HepG2 (cell line): ENCODE results near the gene TMEM59. TPM values are rescaled to one million over a fixed set of nuclear protein-coding genes. Genes with fewer than 3 reads are reported as not detected.

Source experiments
- ATAC-seq: fragments of 200-7000 bp; cut with Tn5 transposase; 3 replicates; pipeline ENCODE4 v1.9.1; 2020; ENCODE audit warnings: mild to moderate bottlenecking, moderate library complexity
- BruUV-seq: library from RNA; stranded (reverse); fragments of 400-500 nt; replicated peaks from 2 replicates; lab custom pipeline; 2021; lab: Mats Ljungman, UMichigan
- CTCF ChIA-PET: fragments of 300-600 bp; formaldehyde crosslinking; extraction: SDS; loops from one replicate; lab custom pipeline; 2021; ENCODE audit warnings: low total read pairs, inconsistent platforms, low intra/inter-chr PET ratio; lab: Yijun Ruan, JAX
- POLR2A ChIA-PET: fragments of 350-600 bp; sonication (Branson Sonifier 250); formaldehyde crosslinking; loops from one replicate; lab custom pipeline; 2020; ENCODE audit warnings: antibody characterized with exemption, inconsistent platforms; lab: Yijun Ruan, JAX
- DNase-seq: peaks from one replicate; pipeline ENCODE4 v3.0.0-alpha.2; 2015; ENCODE audit warnings: low spot score
- FAIRE-seq: peaks from 3 replicates; lab custom pipeline; 2011; peaks lifted over from hg19 to GRCh38; lab: Jason Lieb, UNC
- H2AFZ ChIP-seq: one replicate; pipeline ENCODE4 v1.6.1; 2011; ENCODE audit warnings: low read length, inconsistent platforms
- H3K27ac ChIP-seq: fragments of 300-600 bp; 3 replicates; pipeline ENCODE4 v1.8.0; 2011; ENCODE audit warnings: mixed run types, mild to moderate bottlenecking, mixed read lengths, low read length, inconsistent platforms; ENCODE audit not compliant: insufficient read depth; ENCODE audit errors: extremely low read length
- H3K27me3 ChIP-seq, 2 experiments: fragments of 200-600 bp in 1 of 2; 2 replicates in 1 of 2; 3 replicates in 1 of 2; pipeline versions ENCODE4 v1.6.0 to v1.8.0; 2011; ENCODE audit warnings: low read length in 2 of 2, mild to moderate bottlenecking in 2 of 2, moderate library complexity in 2 of 2, inconsistent platforms in 1 of 2; ENCODE audit not compliant: insufficient read depth in 2 of 2, control insufficient read depth in 1 of 2
- H3K36me3 ChIP-seq, 2 experiments: fragments of 200-600 bp in 1 of 2; replicated peaks in 1 of 2; 2 replicates in 1 of 2; 3 replicates in 1 of 2; pipeline versions ENCODE4 v1.5.1 to v1.8.0; 2011; ENCODE audit warnings: low read length in 2 of 2, inconsistent platforms in 1 of 2; ENCODE audit not compliant: insufficient read depth in 2 of 2, control insufficient read depth in 1 of 2
- H3K4me1 ChIP-seq: 2 replicates; pipeline ENCODE4 v1.5.1; 2012; ENCODE audit warnings: low read length, inconsistent platforms; ENCODE audit not compliant: insufficient read depth
- H3K4me2 ChIP-seq: 2 replicates; pipeline ENCODE4 v1.6.0; 2011; ENCODE audit warnings: low read depth, low read length, inconsistent platforms
- H3K4me3 ChIP-seq, 3 experiments: fragments of 200-600 bp in 1 of 3; sonication (generic), shearing (Covaris generic) in 1 of 3; replicated peaks in 1 of 3; 2 replicates each; pipeline ENCODE4 v1.5.1; 2011 to 2016; ENCODE audit warnings: low read length in 3 of 3, inconsistent platforms in 2 of 3, low read depth in 2 of 3, mild to moderate bottlenecking in 2 of 3, control low read depth in 1 of 3, mixed read lengths in 1 of 3; ENCODE audit not compliant: insufficient read depth in 1 of 3
- H3K79me2 ChIP-seq: one replicate; pipeline ENCODE4 v1.6.1; 2011; ENCODE audit warnings: low read length, inconsistent platforms; ENCODE audit not compliant: insufficient read depth
- H3K9ac ChIP-seq: 2 replicates; pipeline ENCODE4 v1.6.0; 2011; ENCODE audit warnings: mild to moderate bottlenecking, low read depth, low read length, inconsistent platforms; ENCODE audit not compliant: insufficient read depth
- H3K9me3 ChIP-seq: 2 replicates; pipeline ENCODE4 v1.5.1; 2012; ENCODE audit warnings: mild to moderate bottlenecking, low read length
- H4K20me1 ChIP-seq: 2 replicates; pipeline ENCODE4 v1.6.0; 2011; ENCODE audit warnings: inconsistent platforms, mild to moderate bottlenecking, low read length, moderate library complexity; ENCODE audit not compliant: insufficient read depth
- GABPA ChIP-seq, 2 experiments: IDR thresholded peaks; 2 replicates each; pipeline ENCODE4 v1.6.1; 2011 to 2016; ENCODE audit warnings: low read depth in 2 of 2, low read length in 1 of 2, missing biosample characterization in 1 of 2, missing genetic modification characterization in 1 of 2
- HNF4G ChIP-seq, 2 experiments: sonication (generic) in 1 of 2; formaldehyde crosslinking in 1 of 2; IDR thresholded peaks; 2 replicates each; pipeline versions ENCODE4 v1.4.0 to v1.6.1; 2011 to 2020; ENCODE audit warnings: borderline replicate concordance in 2 of 2, low read depth in 2 of 2, mild to moderate bottlenecking in 2 of 2, low read length in 1 of 2, missing genetic modification reagents in 1 of 2, moderate library complexity in 1 of 2
- KLF11 ChIP-seq: IDR thresholded peaks from 2 replicates; pipeline ENCODE4 v1.6.1; 2016; ENCODE audit warnings: missing compliant biosample characterization
- MTA1 ChIP-seq: sonication (generic); formaldehyde crosslinking; IDR thresholded peaks from 2 replicates; pipeline ENCODE4 v1.4.0; 2020; ENCODE audit warnings: missing genetic modification reagents, mild to moderate bottlenecking, borderline replicate concordance
- TOE1 ChIP-seq: sonication (generic); formaldehyde crosslinking; IDR thresholded peaks from 2 replicates; pipeline ENCODE4 v1.4.0; 2020; ENCODE audit warnings: mild to moderate bottlenecking, missing genetic modification reagents
- ZBTB33 ChIP-seq: sonication (generic); formaldehyde crosslinking; IDR thresholded peaks from 2 replicates; pipeline ENCODE4 v1.4.0; 2020; ENCODE audit warnings: missing genetic modification reagents
- ZNF572 ChIP-seq: sonication (generic); formaldehyde crosslinking; IDR thresholded peaks from 2 replicates; pipeline ENCODE4 v1.5.1; 2020; ENCODE audit warnings: mild to moderate bottlenecking, missing genetic modification reagents
- ZNF691 ChIP-seq: sonication (generic); formaldehyde crosslinking; IDR thresholded peaks from 2 replicates; pipeline ENCODE4 v1.4.0; 2020; ENCODE audit warnings: missing genetic modification reagents, low read depth, mild to moderate bottlenecking, borderline replicate concordance
- ZNF747 ChIP-seq: sonication (generic); formaldehyde crosslinking; IDR thresholded peaks from 2 replicates; pipeline ENCODE4 v1.8.1; 2023; ENCODE audit warnings: missing genetic modification reagents, mild to moderate bottlenecking, borderline replicate concordance
- WGBS: methylation state at CpG from one replicate; pipeline ENCODE4 v1.1.6; 2017; ENCODE audit warnings: low lambda C conversion rate; 5-methylcytosine and 5-hydroxymethylcytosine counted together
- in situ Hi-C: cut with HindIII; loops from 2 replicates; pipeline ENCODE4 v1.10.0; 2017; ENCODE audit warnings: low pct_unique_long_range_greater_than_20kb; ENCODE audit not compliant: extremely low pct_ligation_motif_present
- intact Hi-C: fragments of 100-400 bp; cut with micrococcal nuclease; formaldehyde crosslinking; loops from one replicate; pipeline ENCODE4 v1.10.0; 2022; ENCODE audit not compliant: unreplicated experiment
- polyA plus RNA-seq, 8 experiments: library from polyadenylated mRNA; depleted of rRNA in 3 of 8; stranded (reverse) in 7 of 8; unstranded in 1 of 8; fragments of >200 nt; fragmentation: Illumina TruSeq in 4 of 8; extraction: Trizol in 4 of 8; gene quantifications; 2 replicates each; pipeline versions ENCODE4 v1.2.1 to v1.2.3, GENCODE V29; 2011 to 2016; ENCODE audit warnings: low read depth in 4 of 8, missing spikeins in 1 of 8, mixed read lengths in 1 of 8; ENCODE audit not compliant: insufficient read depth in 1 of 8
- total RNA-seq, 5 experiments: library from RNA; depleted of rRNA; stranded (reverse); fragments of >200 nt; fragmentation: Illumina TruSeq; extraction: Trizol; gene quantifications; 2 replicates each; pipeline ENCODE4 v1.2.3, GENCODE V29; 2016; ENCODE audit warnings: low read depth in 1 of 5
- TF ChIP-seq, protein P1 (sequence below): IDR thresholded peaks from 2 replicates; pipeline ENCODE4 v1.6.1; 2012; ENCODE audit warnings: low read length, improper control_type of control experiment
- TF ChIP-seq, protein P2 (sequence below): sonication (generic); formaldehyde crosslinking; IDR thresholded peaks from 2 replicates; pipeline ENCODE4 v1.5.1; 2020; ENCODE audit warnings: mild to moderate bottlenecking, missing genetic modification reagents, moderate library complexity

TMEM59 gene
- total and polyA plus RNA-seq, 2 of the 13 experiments (the other 11 are each of a cell fraction or from before 2014, with no cell fraction given): 147 to 363 TPM

- ATAC-seq (no peak), DNase-seq (no peak), FAIRE-seq (no peak)
- WGBS: 75% methylated on average over 7 of the region's 17 CpGs
- H3K9me3 ChIP-seq: no peaks in the 10 kb centered on the region
- ChIA-PET POLR2A (interaction anchor here (1.6 kb wide), 1 partner anchor 31 kb away, joined by 5 read pairs; no protein-coding TSS in a partner anchor), CTCF (no interaction called here)
- H3K4me2 ChIP-seq: no peak overlapping the region
- H3K27ac ChIP-seq: no peak overlapping the region
- H3K4me3 ChIP-seq: no peak overlapping the region
- H3K9ac ChIP-seq: no peak overlapping the region
- peaks cover 67% of the 10 kb centered on the region for H3K4me1 ChIP-seq
- H4K20me1 ChIP-seq: no peaks in the 10 kb centered on the region
- no peak overlapping the region for H2AFZ ChIP-seq
- TF ChIP-seq, protein P1, sequence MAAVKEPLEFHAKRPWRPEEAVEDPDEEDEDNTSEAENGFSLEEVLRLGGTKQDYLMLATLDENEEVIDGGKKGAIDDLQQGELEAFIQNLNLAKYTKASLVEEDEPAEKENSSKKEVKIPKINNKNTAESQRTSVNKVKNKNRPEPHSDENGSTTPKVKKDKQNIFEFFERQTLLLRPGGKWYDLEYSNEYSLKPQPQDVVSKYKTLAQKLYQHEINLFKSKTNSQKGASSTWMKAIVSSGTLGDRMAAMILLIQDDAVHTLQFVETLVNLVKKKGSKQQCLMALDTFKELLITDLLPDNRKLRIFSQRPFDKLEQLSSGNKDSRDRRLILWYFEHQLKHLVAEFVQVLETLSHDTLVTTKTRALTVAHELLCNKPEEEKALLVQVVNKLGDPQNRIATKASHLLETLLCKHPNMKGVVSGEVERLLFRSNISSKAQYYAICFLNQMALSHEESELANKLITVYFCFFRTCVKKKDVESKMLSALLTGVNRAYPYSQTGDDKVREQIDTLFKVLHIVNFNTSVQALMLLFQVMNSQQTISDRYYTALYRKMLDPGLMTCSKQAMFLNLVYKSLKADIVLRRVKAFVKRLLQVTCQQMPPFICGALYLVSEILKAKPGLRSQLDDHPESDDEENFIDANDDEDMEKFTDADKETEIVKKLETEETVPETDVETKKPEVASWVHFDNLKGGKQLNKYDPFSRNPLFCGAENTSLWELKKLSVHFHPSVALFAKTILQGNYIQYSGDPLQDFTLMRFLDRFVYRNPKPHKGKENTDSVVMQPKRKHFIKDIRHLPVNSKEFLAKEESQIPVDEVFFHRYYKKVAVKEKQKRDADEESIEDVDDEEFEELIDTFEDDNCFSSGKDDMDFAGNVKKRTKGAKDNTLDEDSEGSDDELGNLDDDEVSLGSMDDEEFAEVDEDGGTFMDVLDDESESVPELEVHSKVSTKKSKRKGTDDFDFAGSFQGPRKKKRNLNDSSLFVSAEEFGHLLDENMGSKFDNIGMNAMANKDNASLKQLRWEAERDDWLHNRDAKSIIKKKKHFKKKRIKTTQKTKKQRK: no peak
- no peak for TF ChIP-seq ZNF747 (CRISPR knock-in tag)
- no peak for TF ChIP-seq HNF4G (IDR thresholded peaks at IDR 0.05; ENCODE audit: borderline replicate concordance, low read depth, low read length)
- TF ChIP-seq HNF4G (CRISPR knock-in tag; IDR thresholded peaks at IDR 0.05; ENCODE audit: borderline replicate concordance, low read depth): no peak
- no peak for TF ChIP-seq ZNF572 (CRISPR knock-in tag)
- no peak for TF ChIP-seq TOE1 (CRISPR knock-in tag)
- TF ChIP-seq MTA1 (CRISPR knock-in tag): no peak
- no peak for TF ChIP-seq KLF11
- 0 out of 2 replicates have a peak, but pooled peaks have one; percentile 9 for TF ChIP-seq GABPA (IDR thresholded peaks at IDR 0.05; ENCODE audit: low read depth, low read length)
- TF ChIP-seq GABPA (CRISPR knock-in tag; IDR thresholded peaks at IDR 0.05; ENCODE audit: low read depth): no peak
- TF ChIP-seq, protein P2, sequence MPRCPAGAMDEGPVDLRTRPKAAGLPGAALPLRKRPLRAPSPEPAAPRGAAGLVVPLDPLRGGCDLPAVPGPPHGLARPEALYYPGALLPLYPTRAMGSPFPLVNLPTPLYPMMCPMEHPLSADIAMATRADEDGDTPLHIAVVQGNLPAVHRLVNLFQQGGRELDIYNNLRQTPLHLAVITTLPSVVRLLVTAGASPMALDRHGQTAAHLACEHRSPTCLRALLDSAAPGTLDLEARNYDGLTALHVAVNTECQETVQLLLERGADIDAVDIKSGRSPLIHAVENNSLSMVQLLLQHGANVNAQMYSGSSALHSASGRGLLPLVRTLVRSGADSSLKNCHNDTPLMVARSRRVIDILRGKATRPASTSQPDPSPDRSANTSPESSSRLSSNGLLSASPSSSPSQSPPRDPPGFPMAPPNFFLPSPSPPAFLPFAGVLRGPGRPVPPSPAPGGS (CRISPR knock-in tag): no peak
- TF ChIP-seq ZBTB33 (CRISPR knock-in tag): peak; percentile 85
- no peak for TF ChIP-seq ZNF691
- H3K27me3 ChIP-seq: no peaks in the 10 kb centered on the region
- no TSS peak for BruUV-seq
- in situ Hi-C loops (no loop called here), intact Hi-C loops (no loop called here)
- no peaks in the 10 kb centered on the region for H3K36me3 ChIP-seq
- H3K79me2 ChIP-seq: no peaks in the 10 kb centered on the region
Measured at GRCh38 chr1:54014009-54014629, 38.9 kb downstream of the TMEM59 start.
